CD8-positive, alpha-beta memory T cell (primary cell): ENCODE data around the gene ZNF677. TPM values are rescaled to one million over a fixed set of nuclear protein-coding genes. Genes with fewer than 3 reads are reported as not detected.
A peak's percentile ranks its signal among the peaks of the same experiment; 100 is the strongest.
"Not testable (repeated sequence)": the region's sequence is repeated elsewhere in the genome, so short reads cannot be mapped to it uniquely, and the experiment has no call there.

ENCODE experiments used
- CTCF ChIA-PET: fragments of 350-600 bp; sonication (Branson Sonifier 250); formaldehyde crosslinking; loops from one replicate; lab custom pipeline; 2021; ENCODE audit warnings: antibody characterized with exemption; lab: Charles Lee
- POLR2A ChIA-PET: fragments of 350-600 bp; sonication (Branson Sonifier 250); formaldehyde crosslinking; loops from one replicate; lab custom pipeline; 2021; ENCODE audit warnings: antibody characterized with exemption; lab: Charles Lee
- DNase-seq, 5 donors: peaks; one replicate each; pipeline versions ENCODE4 v3.0.0 to v3.0.0-alpha.2; 2020 to 2022; ENCODE audit warnings: mixed read lengths in 1 of 5
- H3K27ac ChIP-seq: one replicate; pipeline ENCODE4 v1.7.0; 2013; ENCODE audit warnings: low read depth, mild to moderate bottlenecking, low read length, moderate library complexity
- H3K27me3 ChIP-seq: 2 replicates; pipeline ENCODE4 v1.7.0; 2013; ENCODE audit warnings: low read length, mild to moderate bottlenecking; ENCODE audit not compliant: insufficient read depth, poor library complexity, severe bottlenecking
- H3K36me3 ChIP-seq: 2 replicates; pipeline ENCODE4 v1.7.0; 2013; ENCODE audit warnings: mild to moderate bottlenecking, low read length, moderate library complexity; ENCODE audit not compliant: insufficient read depth
- H3K4me1 ChIP-seq: 2 replicates; pipeline ENCODE4 v1.7.0; 2013; ENCODE audit warnings: mild to moderate bottlenecking, low read length, moderate library complexity; ENCODE audit not compliant: insufficient read depth
- H3K4me3 ChIP-seq: 2 replicates; pipeline ENCODE4 v1.7.0; 2013; ENCODE audit warnings: mild to moderate bottlenecking, low read length
- H3K9me3 ChIP-seq: 2 replicates; pipeline ENCODE4 v1.7.0; 2013; ENCODE audit warnings: mild to moderate bottlenecking, low read length
- H3K27ac Mint-ChIP-seq, 8 donors: one replicate each; pipeline ENCODE4 v1.8.0; 2020 to 2021; ENCODE audit warnings: mixed read lengths in 8 of 8, mild to moderate bottlenecking in 6 of 8, inconsistent platforms in 3 of 8, moderate library complexity in 3 of 8
- H3K27me3 Mint-ChIP-seq, 2 donors: one replicate each; pipeline ENCODE4 v1.8.0; 2020 to 2021; ENCODE audit warnings: mixed read lengths in 2 of 2, mild to moderate bottlenecking in 1 of 2, moderate library complexity in 1 of 2
- H3K36me3 Mint-ChIP-seq, 3 donors: one replicate each; pipeline ENCODE4 v1.8.0; 2020 to 2021; ENCODE audit warnings: mixed read lengths in 3 of 3, inconsistent platforms in 1 of 3, mild to moderate bottlenecking in 1 of 3
- H3K4me1 Mint-ChIP-seq, 3 donors: one replicate each; pipeline ENCODE4 v1.8.0; 2020 to 2021; ENCODE audit warnings: mixed read lengths in 3 of 3, inconsistent platforms in 1 of 3, mild to moderate bottlenecking in 1 of 3
- H3K4me3 Mint-ChIP-seq, 7 donors: one replicate each; pipeline ENCODE4 v1.8.0; 2020 to 2021; ENCODE audit warnings: mixed read lengths in 7 of 7, mild to moderate bottlenecking in 6 of 7, moderate library complexity in 4 of 7, inconsistent platforms in 2 of 7
- H3K9me3 Mint-ChIP-seq, 5 donors: one replicate each; pipeline ENCODE4 v1.8.0; 2020 to 2022; ENCODE audit warnings: mixed read lengths in 5 of 5, mild to moderate bottlenecking in 3 of 5, moderate library complexity in 2 of 5, inconsistent platforms in 1 of 5
- polyA plus RNA-seq: library from polyadenylated mRNA; unstranded; fragments of 300-500 nt; fragmentation: Illumina TruSeq; gene quantifications from one replicate; pipeline ENCODE4 v1.2.3, GENCODE V29; 2021
- total RNA-seq, 2 experiments: library from RNA; stranded (reverse); gene quantifications; one replicate each; pipeline ENCODE4 v1.2.3, GENCODE V29; 2021

Gene ZNF677
- total RNA-seq (1 to 10 TPM; 7.1 to 7.8 TPM), polyA plus RNA-seq (21.2 TPM)

DNA sequence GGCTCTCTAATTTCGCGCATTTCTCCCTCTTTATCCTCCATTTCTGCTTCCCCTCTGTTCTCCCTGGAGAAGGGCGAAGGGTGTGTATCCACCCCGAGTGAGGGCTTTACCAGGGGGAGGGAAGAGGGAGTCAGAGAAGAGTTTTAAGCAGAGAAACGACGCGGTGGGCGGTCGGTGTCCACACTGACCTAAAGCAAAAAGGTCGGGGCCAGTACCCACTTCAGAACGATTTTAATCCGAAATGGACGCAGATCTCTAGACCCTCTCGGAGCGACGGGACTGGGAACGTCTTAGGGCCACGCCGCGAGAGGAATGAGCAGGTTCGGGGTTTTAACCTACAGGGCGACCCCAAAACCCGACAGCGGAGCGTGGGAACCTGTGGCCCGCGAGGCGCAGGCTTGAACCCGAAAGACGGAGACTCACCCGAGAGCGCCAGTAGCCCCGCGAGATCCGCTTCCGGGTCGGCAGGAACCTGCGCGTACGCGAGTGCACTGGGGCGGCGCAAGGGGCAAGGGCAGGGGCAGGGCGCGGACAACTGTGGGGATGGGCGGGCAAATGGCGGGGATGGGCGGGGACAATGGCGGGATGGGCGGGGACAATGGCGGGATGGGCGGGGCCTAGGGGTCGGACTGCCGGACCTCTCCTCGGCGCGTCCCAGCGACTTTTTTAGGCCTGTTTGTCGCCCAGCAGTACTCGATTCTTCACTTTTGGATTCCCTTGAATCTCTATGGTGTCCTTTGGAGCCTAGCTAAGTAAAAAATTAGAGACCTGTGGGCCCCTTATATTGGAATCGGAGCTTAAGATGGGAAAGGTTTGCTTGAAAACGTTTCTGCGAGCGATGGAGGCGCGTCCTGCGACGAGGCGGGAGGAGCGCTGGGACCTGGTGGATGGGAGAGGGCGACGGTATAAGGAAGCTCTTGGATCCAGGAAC lies at the start of gene ZNF677:
TSS of gene ZNF677 (minus strand) at position 463 of the 931 bp plus-strand sequence. CDS start 3,323 bp downstream, outside the sequence.
- peaks cover 40 to 74% (median 57%) of the 10 kb centered on the region in 5 donors for H3K9me3 Mint-ChIP-seq
- H3K27me3 ChIP-seq, result no peaks in the 10 kb centered on the region
- peaks cover 9 to 10% of the 10 kb centered on the region in 2 donors for H3K27me3 Mint-ChIP-seq
- peak within 1 kb of the TSS; percentile 88 for H3K4me3 ChIP-seq
- no peaks in the 10 kb centered on the region for H3K36me3 ChIP-seq
- H3K4me1 Mint-ChIP-seq, result peaks cover 10 to 11% (median 11%) of the 10 kb centered on the region in 3 donors
- peaks cover 4% of the 10 kb centered on the region for H3K9me3 ChIP-seq
- POLR2A ChIA-PET, result interaction anchor here (0.6 kb wide), 1 partner anchor 79 kb away, joined by 4 read pairs; no protein-coding TSS in a partner anchor
- CTCF ChIA-PET, result no interaction called here
- H3K4me1 ChIP-seq, result peaks cover 4% of the 10 kb centered on the region
- H3K4me3 Mint-ChIP-seq, result peak within 1 kb of the TSS in 6 of 7 donors; percentile 85 to 94 (median 88)
- no peak within 1 kb of the TSS for H3K27ac ChIP-seq
- DNase-seq, result peak; percentile 66 to 87 (median 79)
- H3K36me3 Mint-ChIP-seq, result peaks cover 16 to 41% (median 39%) of the 10 kb centered on the region in 3 donors
- H3K27ac Mint-ChIP-seq, result peak within 1 kb of the TSS in 7 of 8 donors; percentile 17 to 95 (median 82)

DNA sequence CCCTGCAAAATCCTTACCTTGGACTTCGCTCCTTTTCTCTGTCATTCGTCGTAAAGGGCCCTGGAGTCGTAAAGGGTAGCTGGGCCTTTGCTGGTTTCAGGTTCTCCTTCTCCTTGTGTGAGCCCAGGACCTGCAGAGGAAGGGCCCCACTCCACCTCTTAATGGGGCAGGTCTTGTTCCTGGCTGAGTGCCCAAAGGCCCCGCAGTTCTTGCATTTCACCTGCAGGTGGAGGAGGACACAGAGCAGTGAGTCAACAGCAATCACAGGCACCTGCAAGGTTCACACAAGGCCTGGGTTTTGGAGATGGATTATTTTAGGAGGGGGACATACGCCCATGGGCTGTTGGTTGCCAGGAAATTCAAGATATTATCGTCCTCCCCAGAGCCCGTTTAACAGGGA lies 46.7 kb upstream of the ZNF677 start:
- H3K27me3 ChIP-seq, H3K27ac ChIP-seq, H3K4me1 Mint-ChIP-seq, DNase-seq, POLR2A ChIA-PET, H3K36me3 ChIP-seq, H3K9me3 ChIP-seq, H3K4me3 ChIP-seq, H3K36me3 Mint-ChIP-seq, CTCF ChIA-PET, H3K27ac Mint-ChIP-seq, H3K4me1 ChIP-seq, H3K4me3 Mint-ChIP-seq: not testable (repeated sequence)
- peaks cover 3 to 47% (median 11%) of the 10 kb centered on the region in 5 donors for H3K9me3 Mint-ChIP-seq
- peaks cover 21 to 25% of the 10 kb centered on the region in 2 donors for H3K27me3 Mint-ChIP-seq

DNA sequence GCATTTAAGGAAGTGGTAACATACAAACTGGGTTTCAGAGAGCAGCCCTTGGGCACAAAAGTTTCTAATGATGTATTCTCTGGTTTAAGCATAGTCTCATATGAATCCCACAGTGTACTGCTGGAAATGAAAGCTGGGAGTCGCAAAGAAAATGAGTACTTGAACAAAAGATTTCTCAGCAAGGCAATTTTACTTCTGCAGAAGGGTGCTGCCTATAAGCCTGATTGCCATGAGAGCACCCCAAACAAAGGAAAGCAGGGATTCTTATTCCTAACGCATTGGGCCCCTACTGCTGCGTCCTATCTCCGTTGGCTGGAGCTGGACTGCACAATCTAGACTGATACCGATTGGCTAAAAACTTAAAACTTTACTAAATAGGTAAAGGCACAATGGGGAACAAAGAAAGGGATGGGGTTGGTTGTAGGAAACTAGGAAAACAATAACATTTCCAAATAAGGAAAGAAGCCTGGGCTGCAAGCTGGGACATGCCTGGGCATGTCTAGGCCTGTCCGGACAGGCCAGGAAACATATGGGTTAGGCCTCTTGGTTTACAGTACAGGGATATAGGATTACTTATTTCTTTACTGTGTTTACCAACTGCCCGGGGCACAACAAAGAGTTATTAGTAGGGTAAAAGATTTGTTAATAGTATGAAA lies 40.2 kb upstream of the ZNF677 start:
- H3K36me3 Mint-ChIP-seq, result peaks cover 0 to 12% (median 3%) of the 10 kb centered on the region in 3 donors
- Histone ChIP-seq H3K27me3 (no peaks in the 10 kb centered on the region), H3K9me3 (peaks cover 9% of the 10 kb centered on the region), H3K4me3 (no peak overlapping the region), H3K4me1 (no peaks in the 10 kb centered on the region), H3K27ac (no peak overlapping the region), H3K36me3 (no peaks in the 10 kb centered on the region)
- peaks cover 33 to 71% (median 50%) of the 10 kb centered on the region in 5 donors for H3K9me3 Mint-ChIP-seq
- CTCF ChIA-PET, result no interaction called here
- H3K4me1 Mint-ChIP-seq, result no peaks in the 10 kb centered on the region
- peaks cover 0 to 2% of the 10 kb centered on the region in 2 donors for H3K27me3 Mint-ChIP-seq
- POLR2A ChIA-PET, result no interaction called here
- DNase-seq, result no peak
- H3K27ac Mint-ChIP-seq, result no peak overlapping the region
- H3K4me3 Mint-ChIP-seq, result no peak overlapping the region

DNA sequence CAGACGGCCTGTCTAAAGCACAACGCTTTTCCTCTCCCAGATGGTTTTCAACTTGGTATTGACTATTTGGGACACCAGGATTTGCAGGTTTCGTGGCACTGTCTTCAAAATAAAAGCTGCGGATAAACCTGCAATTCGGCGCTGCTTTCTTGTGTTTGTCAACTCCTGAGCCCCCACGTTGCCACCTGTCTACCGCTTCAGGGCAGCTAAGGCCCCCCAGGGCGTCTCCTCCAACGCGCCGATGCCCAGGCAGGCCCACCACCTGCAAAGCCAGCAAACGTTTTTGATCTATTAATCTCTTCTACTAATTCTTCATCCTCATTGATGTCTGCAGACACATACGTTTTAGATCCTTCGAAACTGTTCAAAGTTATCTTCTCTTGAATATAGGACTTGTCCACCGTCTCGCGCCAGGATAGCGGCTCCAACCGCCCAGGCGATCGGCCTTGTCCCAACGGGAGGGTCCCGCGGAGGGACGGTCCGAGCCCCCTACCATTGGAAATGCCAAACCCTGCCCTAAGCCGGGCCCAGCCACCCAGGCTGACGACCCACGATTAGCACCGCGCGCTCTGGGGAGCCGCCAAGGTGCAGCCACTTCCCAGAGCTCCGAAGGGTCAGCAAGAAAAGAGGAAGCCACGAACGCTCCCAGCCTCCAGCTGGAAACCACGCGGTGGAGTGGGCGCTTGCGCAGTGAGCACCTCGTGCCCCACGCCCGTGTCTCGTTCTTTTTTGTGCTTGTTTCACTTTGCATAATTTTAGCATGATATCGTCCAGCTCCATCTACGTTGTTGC lies 36.3 kb upstream of the ZNF677 start:
- H3K27me3 ChIP-seq, result no peaks in the 10 kb centered on the region
- no peak overlapping the region for H3K4me3 Mint-ChIP-seq
- H3K36me3 ChIP-seq, result no peaks in the 10 kb centered on the region
- no peak overlapping the region for H3K4me3 ChIP-seq
- H3K4me1 ChIP-seq, result no peaks in the 10 kb centered on the region
- H3K36me3 Mint-ChIP-seq, result peaks cover 0 to 11% (median 0%) of the 10 kb centered on the region in 3 donors
- peaks cover 34 to 68% (median 57%) of the 10 kb centered on the region in 5 donors for H3K9me3 Mint-ChIP-seq
- H3K4me1 Mint-ChIP-seq, result no peaks in the 10 kb centered on the region
- H3K27ac Mint-ChIP-seq, result no peak overlapping the region
- POLR2A ChIA-PET, result no interaction called here
- H3K9me3 ChIP-seq, result peaks cover 9% of the 10 kb centered on the region
- no peak overlapping the region for H3K27ac ChIP-seq
- DNase-seq, result no peak
- H3K27me3 Mint-ChIP-seq, result peaks cover 0 to 4% of the 10 kb centered on the region in 2 donors
- CTCF ChIA-PET, result no interaction called here

DNA sequence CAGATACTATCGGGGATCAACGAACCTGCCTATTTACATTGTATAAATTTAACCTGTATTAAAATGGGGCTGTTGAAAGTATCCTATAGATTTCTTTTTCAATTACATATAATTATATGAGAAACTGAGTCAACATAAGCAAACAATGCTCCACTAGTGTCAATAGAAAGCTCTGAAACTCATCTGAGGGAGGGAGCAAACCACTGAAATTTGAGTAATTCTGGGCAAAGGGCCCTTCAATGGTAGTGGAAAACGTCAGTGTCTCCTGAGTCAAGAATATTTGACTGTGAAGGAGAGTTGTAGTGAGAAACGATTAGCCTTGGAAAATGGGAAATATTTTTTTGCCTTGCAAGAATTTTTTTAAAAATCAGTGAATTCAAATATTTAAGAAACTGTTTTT lies 30.4 kb upstream of the ZNF677 start:
- Mint-ChIP-seq H3K9me3 (peaks cover 9 to 29% (median 23%) of the 10 kb centered on the region in 5 donors), H3K4me3 (no peak overlapping the region), H3K27ac (no peak overlapping the region), H3K36me3 (peaks cover 0 to 4% (median 0%) of the 10 kb centered on the region in 3 donors), H3K27me3 (peaks cover 7 to 9% of the 10 kb centered on the region in 2 donors), H3K4me1 (no peaks in the 10 kb centered on the region)
- no peaks in the 10 kb centered on the region for H3K4me1 ChIP-seq
- H3K36me3 ChIP-seq, result no peaks in the 10 kb centered on the region
- H3K27ac ChIP-seq, result no peak overlapping the region
- ChIA-PET POLR2A (no interaction called here), CTCF (no interaction called here)
- DNase-seq, result no peak
- H3K9me3 ChIP-seq, result no peaks in the 10 kb centered on the region
- H3K27me3 ChIP-seq, result no peaks in the 10 kb centered on the region
- H3K4me3 ChIP-seq, result no peak overlapping the region

DNA sequence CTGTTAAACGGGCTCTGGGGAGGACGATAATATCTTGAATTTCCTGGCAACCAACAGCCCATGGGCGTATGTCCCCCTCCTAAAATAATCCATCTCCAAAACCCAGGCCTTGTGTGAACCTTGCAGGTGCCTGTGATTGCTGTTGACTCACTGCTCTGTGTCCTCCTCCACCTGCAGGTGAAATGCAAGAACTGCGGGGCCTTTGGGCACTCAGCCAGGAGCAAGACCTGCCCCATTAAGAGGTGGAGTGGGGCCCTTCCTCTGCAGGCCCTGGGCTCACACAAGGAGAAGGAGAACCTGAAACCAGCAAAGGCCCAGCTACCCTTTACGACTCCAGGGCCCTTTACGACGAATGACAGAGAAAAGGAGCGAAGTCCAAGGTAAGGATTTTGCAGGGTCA lies 27.3 kb upstream of the ZNF677 start:
- H3K27ac ChIP-seq, H3K4me1 ChIP-seq, POLR2A ChIA-PET, CTCF ChIA-PET, H3K4me1 Mint-ChIP-seq, H3K27me3 ChIP-seq, H3K36me3 ChIP-seq, H3K36me3 Mint-ChIP-seq, H3K9me3 ChIP-seq, H3K27ac Mint-ChIP-seq, H3K4me3 Mint-ChIP-seq, H3K4me3 ChIP-seq: not testable (repeated sequence)
- Mint-ChIP-seq H3K27me3 (peaks cover 9 to 10% of the 10 kb centered on the region in 2 donors), H3K9me3 (peaks cover 2 to 16% (median 12%) of the 10 kb centered on the region in 5 donors)
- DNase-seq, result peak in 1 of 5 donors; percentile 3

DNA sequence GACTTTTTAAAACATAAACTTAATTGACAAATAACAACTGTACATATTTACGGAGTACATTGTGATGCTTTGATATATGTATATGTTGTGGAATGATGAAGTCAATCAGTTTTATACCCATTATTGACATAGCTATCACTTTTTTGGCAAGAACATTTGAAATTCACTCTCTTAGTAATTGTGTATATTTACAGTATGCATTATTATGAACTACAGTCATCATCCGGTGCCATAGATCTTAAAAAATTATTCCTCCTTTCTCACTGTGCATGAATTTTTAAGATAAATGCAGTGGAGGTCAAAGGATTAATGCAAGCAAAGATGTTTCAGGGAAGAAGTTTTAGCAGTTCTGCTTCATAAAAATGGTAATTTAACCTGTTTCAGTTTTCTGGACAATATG lies 20.8 kb upstream of the ZNF677 start:
- peaks cover 13 to 34% (median 17%) of the 10 kb centered on the region in 5 donors for H3K9me3 Mint-ChIP-seq
- H3K4me1 Mint-ChIP-seq, result no peaks in the 10 kb centered on the region
- H3K4me1 ChIP-seq, result no peaks in the 10 kb centered on the region
- no peaks in the 10 kb centered on the region for H3K9me3 ChIP-seq
- H3K4me3 Mint-ChIP-seq, result no peak overlapping the region
- POLR2A ChIA-PET, result no interaction called here
- peaks cover 11 to 18% of the 10 kb centered on the region in 2 donors for H3K27me3 Mint-ChIP-seq
- no peak overlapping the region for H3K27ac ChIP-seq
- H3K27ac Mint-ChIP-seq, result no peak overlapping the region
- H3K36me3 Mint-ChIP-seq, result no peaks in the 10 kb centered on the region
- H3K36me3 ChIP-seq, result no peaks in the 10 kb centered on the region
- no peaks in the 10 kb centered on the region for H3K27me3 ChIP-seq
- DNase-seq, result no peak
- CTCF ChIA-PET, result no interaction called here
- H3K4me3 ChIP-seq, result no peak overlapping the region
